HepG2 (cell line): ENCODE measurements around the gene RYK. TPM values are rescaled to one million over a fixed set of nuclear protein-coding genes. Genes with fewer than 3 reads are reported as not detected.
A peak's percentile ranks its signal among the peaks of the same experiment; 100 is the strongest.

Experiments
- ATAC-seq: fragments of 200-7000 bp; cut with Tn5 transposase; 3 replicates; pipeline ENCODE4 v1.9.1; 2020; ENCODE audit warnings: mild to moderate bottlenecking, moderate library complexity
- BruUV-seq: library from RNA; stranded (reverse); fragments of 400-500 nt; replicated peaks from 2 replicates; lab custom pipeline; 2021; lab: Mats Ljungman, UMichigan
- CTCF ChIA-PET: fragments of 300-600 bp; formaldehyde crosslinking; extraction: SDS; loops from one replicate; lab custom pipeline; 2021; ENCODE audit warnings: low total read pairs, inconsistent platforms, low intra/inter-chr PET ratio; lab: Yijun Ruan, JAX
- POLR2A ChIA-PET: fragments of 350-600 bp; sonication (Branson Sonifier 250); formaldehyde crosslinking; loops from one replicate; lab custom pipeline; 2020; ENCODE audit warnings: antibody characterized with exemption, inconsistent platforms; lab: Yijun Ruan, JAX
- DNase-seq: peaks from one replicate; pipeline ENCODE4 v3.0.0-alpha.2; 2015; ENCODE audit warnings: low spot score
- FAIRE-seq: peaks from 3 replicates; lab custom pipeline; 2011; peaks lifted over from hg19 to GRCh38; lab: Jason Lieb, UNC
- H2AFZ ChIP-seq: one replicate; pipeline ENCODE4 v1.6.1; 2011; ENCODE audit warnings: low read length, inconsistent platforms
- H3K27ac ChIP-seq: fragments of 300-600 bp; 3 replicates; pipeline ENCODE4 v1.8.0; 2011; ENCODE audit warnings: mixed run types, mild to moderate bottlenecking, mixed read lengths, low read length, inconsistent platforms; ENCODE audit not compliant: insufficient read depth; ENCODE audit errors: extremely low read length
- H3K27me3 ChIP-seq, 2 experiments: fragments of 200-600 bp in 1 of 2; 2 replicates in 1 of 2; 3 replicates in 1 of 2; pipeline versions ENCODE4 v1.6.0 to v1.8.0; 2011; ENCODE audit warnings: low read length in 2 of 2, mild to moderate bottlenecking in 2 of 2, moderate library complexity in 2 of 2, inconsistent platforms in 1 of 2; ENCODE audit not compliant: insufficient read depth in 2 of 2, control insufficient read depth in 1 of 2
- H3K36me3 ChIP-seq, 2 experiments: fragments of 200-600 bp in 1 of 2; replicated peaks in 1 of 2; 2 replicates in 1 of 2; 3 replicates in 1 of 2; pipeline versions ENCODE4 v1.5.1 to v1.8.0; 2011; ENCODE audit warnings: low read length in 2 of 2, inconsistent platforms in 1 of 2; ENCODE audit not compliant: insufficient read depth in 2 of 2, control insufficient read depth in 1 of 2
- H3K4me1 ChIP-seq: 2 replicates; pipeline ENCODE4 v1.5.1; 2012; ENCODE audit warnings: low read length, inconsistent platforms; ENCODE audit not compliant: insufficient read depth
- H3K4me2 ChIP-seq: 2 replicates; pipeline ENCODE4 v1.6.0; 2011; ENCODE audit warnings: low read depth, low read length, inconsistent platforms
- H3K4me3 ChIP-seq, 3 experiments: fragments of 200-600 bp in 1 of 3; sonication (generic), shearing (Covaris generic) in 1 of 3; replicated peaks in 1 of 3; 2 replicates each; pipeline ENCODE4 v1.5.1; 2011 to 2016; ENCODE audit warnings: low read length in 3 of 3, inconsistent platforms in 2 of 3, low read depth in 2 of 3, mild to moderate bottlenecking in 2 of 3, control low read depth in 1 of 3, mixed read lengths in 1 of 3; ENCODE audit not compliant: insufficient read depth in 1 of 3
- H3K79me2 ChIP-seq: one replicate; pipeline ENCODE4 v1.6.1; 2011; ENCODE audit warnings: low read length, inconsistent platforms; ENCODE audit not compliant: insufficient read depth
- H3K9ac ChIP-seq: 2 replicates; pipeline ENCODE4 v1.6.0; 2011; ENCODE audit warnings: mild to moderate bottlenecking, low read depth, low read length, inconsistent platforms; ENCODE audit not compliant: insufficient read depth
- H3K9me3 ChIP-seq: 2 replicates; pipeline ENCODE4 v1.5.1; 2012; ENCODE audit warnings: mild to moderate bottlenecking, low read length
- H4K20me1 ChIP-seq: 2 replicates; pipeline ENCODE4 v1.6.0; 2011; ENCODE audit warnings: inconsistent platforms, mild to moderate bottlenecking, low read length, moderate library complexity; ENCODE audit not compliant: insufficient read depth
- ATM ChIP-seq: fragments of 450-650 bp; IDR thresholded peaks from 2 replicates; pipeline ENCODE4 v1.7.1; 2017; ENCODE audit warnings: mild to moderate bottlenecking, borderline replicate concordance
- DNMT1 ChIP-seq: sonication (generic); formaldehyde crosslinking; IDR thresholded peaks from 2 replicates; pipeline ENCODE4 v1.5.1; 2020; ENCODE audit warnings: mild to moderate bottlenecking, missing genetic modification reagents
- GRHL1 ChIP-seq: sonication (generic); formaldehyde crosslinking; conservative IDR thresholded peaks from 2 replicates; pipeline ENCODE4 v1.8.0; 2022; ENCODE audit warnings: missing genetic modification reagents
- HNF4A ChIP-seq: sonication (generic); formaldehyde crosslinking; IDR thresholded peaks from 2 replicates; pipeline ENCODE4 v1.4.0; 2020; ENCODE audit warnings: missing genetic modification reagents
- HNF4G ChIP-seq, 2 experiments: sonication (generic) in 1 of 2; formaldehyde crosslinking in 1 of 2; IDR thresholded peaks; 2 replicates each; pipeline versions ENCODE4 v1.4.0 to v1.6.1; 2011 to 2020; ENCODE audit warnings: borderline replicate concordance in 2 of 2, low read depth in 2 of 2, mild to moderate bottlenecking in 2 of 2, low read length in 1 of 2, missing genetic modification reagents in 1 of 2, moderate library complexity in 1 of 2
- ISL2 ChIP-seq: sonication (generic); formaldehyde crosslinking; IDR thresholded peaks from 2 replicates; pipeline ENCODE4 v1.5.0; 2020; ENCODE audit warnings: missing genetic modification reagents
- KDM2A ChIP-seq: sonication (generic); formaldehyde crosslinking; IDR thresholded peaks from 2 replicates; pipeline ENCODE4 v1.4.0; 2020; ENCODE audit warnings: low read depth, missing genetic modification reagents, borderline replicate concordance
- MBNL3 ChIP-seq: fragments of 250-450 bp; sonication (Bioruptor Pico); conservative IDR thresholded peaks from 2 replicates; pipeline ENCODE4 v1.8.0; 2022; ENCODE audit warnings: mild to moderate bottlenecking, inconsistent platforms
- MEF2D ChIP-seq: sonication (generic); formaldehyde crosslinking; IDR thresholded peaks from 2 replicates; pipeline ENCODE4 v1.5.1; 2020; ENCODE audit warnings: mild to moderate bottlenecking, missing genetic modification reagents
- NCOA1 ChIP-seq: sonication (generic); formaldehyde crosslinking; IDR thresholded peaks from 2 replicates; pipeline ENCODE4 v1.9.0; 2021; ENCODE audit warnings: missing genetic modification reagents
- NCOR1 ChIP-seq: fragments of 200-600 bp; sonication (generic); IDR thresholded peaks from 2 replicates; pipeline ENCODE4 v1.7.0; 2017; ENCODE audit warnings: antibody characterized with exemption, low read length, borderline replicate concordance
- NFE2 ChIP-seq: sonication (generic); formaldehyde crosslinking; IDR thresholded peaks from 2 replicates; pipeline ENCODE4 v1.4.0; 2020; ENCODE audit warnings: missing genetic modification reagents
- NR2C2 ChIP-seq: sonication (generic); formaldehyde crosslinking; IDR thresholded peaks from 2 replicates; pipeline ENCODE4 v1.4.0; 2020; ENCODE audit warnings: missing genetic modification reagents, mild to moderate bottlenecking, moderate library complexity, borderline replicate concordance
- NR2F2 ChIP-seq: IDR thresholded peaks from 2 replicates; pipeline ENCODE4 v1.6.1; 2012; ENCODE audit warnings: low read depth, inconsistent platforms, borderline replicate concordance
- NR2F6 ChIP-seq, 2 experiments: IDR thresholded peaks; 2 replicates each; pipeline ENCODE4 v1.6.1; 2016; ENCODE audit warnings: antibody characterized with exemption in 1 of 2, mild to moderate bottlenecking in 1 of 2
- POGZ ChIP-seq: sonication (generic); formaldehyde crosslinking; IDR thresholded peaks from 2 replicates; pipeline ENCODE4 v1.4.0; 2020; ENCODE audit warnings: mild to moderate bottlenecking, missing genetic modification reagents
- RARA ChIP-seq: IDR thresholded peaks from 2 replicates; pipeline ENCODE4 v1.6.1; 2016; ENCODE audit warnings: missing genetic modification reagents, missing compliant biosample characterization
- RBM22 ChIP-seq: fragments of 200-400 bp; formaldehyde crosslinking; optimal IDR thresholded peaks from 2 replicates; pipeline ENCODE3; 2017; ENCODE audit warnings: mild to moderate bottlenecking, low read length, moderate library complexity
- SALL1 ChIP-seq: sonication (generic); formaldehyde crosslinking; IDR thresholded peaks from 2 replicates; pipeline ENCODE4 v1.8.0; 2022; ENCODE audit warnings: mild to moderate bottlenecking, missing genetic modification reagents
- YEATS2 ChIP-seq: sonication (generic); formaldehyde crosslinking; IDR thresholded peaks from 2 replicates; pipeline ENCODE4 v1.4.0; 2020; ENCODE audit warnings: missing genetic modification reagents, borderline replicate concordance
- ZFP62 ChIP-seq: sonication (generic); formaldehyde crosslinking; IDR thresholded peaks from 2 replicates; pipeline ENCODE4 v1.4.0; 2020; ENCODE audit warnings: missing genetic modification reagents
- ZKSCAN8 ChIP-seq: IDR thresholded peaks from 2 replicates; pipeline ENCODE4 v1.6.1; 2016; ENCODE audit warnings: borderline replicate concordance, missing genetic modification reagents, missing compliant biosample characterization
- ZNF317 ChIP-seq: sonication (generic); formaldehyde crosslinking; IDR thresholded peaks from 2 replicates; pipeline ENCODE4 v1.5.0; 2020; ENCODE audit warnings: mild to moderate bottlenecking, missing genetic modification reagents
- ZNF354B ChIP-seq: sonication (generic); formaldehyde crosslinking; IDR thresholded peaks from 2 replicates; pipeline ENCODE4 v1.8.0; 2022; ENCODE audit warnings: mild to moderate bottlenecking, missing genetic modification reagents
- ZNF441 ChIP-seq: sonication (generic); formaldehyde crosslinking; IDR thresholded peaks from 2 replicates; pipeline ENCODE4 v1.7.0; 2021; ENCODE audit warnings: missing genetic modification reagents, borderline replicate concordance
- ZNF510 ChIP-seq: sonication (generic); formaldehyde crosslinking; IDR thresholded peaks from 2 replicates; pipeline ENCODE4 v1.4.0; 2020; ENCODE audit warnings: low read depth, mild to moderate bottlenecking, missing genetic modification reagents
- WGBS: methylation state at CpG from one replicate; pipeline ENCODE4 v1.1.6; 2017; ENCODE audit warnings: low lambda C conversion rate; 5-methylcytosine and 5-hydroxymethylcytosine counted together
- in situ Hi-C: cut with HindIII; loops from 2 replicates; pipeline ENCODE4 v1.10.0; 2017; ENCODE audit warnings: low pct_unique_long_range_greater_than_20kb; ENCODE audit not compliant: extremely low pct_ligation_motif_present
- intact Hi-C: fragments of 100-400 bp; cut with micrococcal nuclease; formaldehyde crosslinking; loops from one replicate; pipeline ENCODE4 v1.10.0; 2022; ENCODE audit not compliant: unreplicated experiment
- polyA plus RNA-seq, 8 experiments: library from polyadenylated mRNA; depleted of rRNA in 3 of 8; stranded (reverse) in 7 of 8; unstranded in 1 of 8; fragments of >200 nt; fragmentation: Illumina TruSeq in 4 of 8; extraction: Trizol in 4 of 8; gene quantifications; 2 replicates each; pipeline versions ENCODE4 v1.2.1 to v1.2.3, GENCODE V29; 2011 to 2016; ENCODE audit warnings: low read depth in 4 of 8, missing spikeins in 1 of 8, mixed read lengths in 1 of 8; ENCODE audit not compliant: insufficient read depth in 1 of 8
- total RNA-seq, 5 experiments: library from RNA; depleted of rRNA; stranded (reverse); fragments of >200 nt; fragmentation: Illumina TruSeq; extraction: Trizol; gene quantifications; 2 replicates each; pipeline ENCODE4 v1.2.3, GENCODE V29; 2016; ENCODE audit warnings: low read depth in 1 of 5

RYK gene
- total and polyA plus RNA-seq, 2 of the 13 experiments (the other 11 are each of a cell fraction or from before 2014, with no cell fraction given) = 35.0 to 66.2 TPM

- ChIA-PET CTCF (no interaction called here), POLR2A (interaction anchor here (1.0 kb wide), 1 partner anchor 84 kb away, joined by 3 read pairs; no protein-coding TSS in a partner anchor)
- DNase-seq (peak; percentile 3), ATAC-seq (peak; percentile 64), FAIRE-seq (no peak)
- no peaks in the 10 kb centered on the region for H3K9me3 ChIP-seq
- intact Hi-C loops = no loop called here
- no TSS peak for BruUV-seq
- H3K27ac ChIP-seq = no peak overlapping the region
- no peaks in the 10 kb centered on the region for H3K79me2 ChIP-seq
- 88% methylated on average over 5 of the region's 6 CpGs for WGBS
- no peak overlapping the region for H3K4me2 ChIP-seq
- H3K9ac ChIP-seq = no peak overlapping the region
- H3K4me3 ChIP-seq = no peak overlapping the region
- in situ Hi-C loops = no loop called here
- no peak overlapping the region for H2AFZ ChIP-seq
- no peaks in the 10 kb centered on the region for H4K20me1 ChIP-seq
- H3K27me3 ChIP-seq = no peaks in the 10 kb centered on the region
- no peaks in the 10 kb centered on the region for H3K36me3 ChIP-seq
- H3K4me1 ChIP-seq = peaks cover 8% of the 10 kb centered on the region
- TF ChIP-seq ZNF317 (CRISPR knock-in tag) (0 out of 2 replicates have a peak, but pooled peaks have one; percentile 19), ATM (no peak), MBNL3 (CRISPR knock-in tag) (no peak), ZNF354B (no peak), GRHL1 (CRISPR knock-in tag) (no peak), DNMT1 (CRISPR knock-in tag) (no peak), ZNF441 (CRISPR knock-in tag) (no peak), NR2F2 (peak; percentile 55; the same call in 1 of the 2 replicates), RBM22 (peak; percentile 63), NCOR1 (no peak), MEF2D (CRISPR knock-in tag) (no peak), KDM2A (CRISPR knock-in tag) (no peak), YEATS2 (CRISPR knock-in tag) (no peak), ZNF510 (CRISPR knock-in tag) (no peak), ZKSCAN8 (CRISPR knock-in tag) (no peak), NR2C2 (peak; percentile 44; the same call in 1 of the 2 replicates), POGZ (CRISPR knock-in tag) (peak; percentile 63), HNF4G (IDR thresholded peaks at IDR 0.05; ENCODE audit: borderline replicate concordance, low read depth, low read length) (0 out of 2 replicates have a peak, but pooled peaks have one; percentile 29), HNF4G (CRISPR knock-in tag; IDR thresholded peaks at IDR 0.05; ENCODE audit: borderline replicate concordance, low read depth) (no peak), NFE2 (CRISPR knock-in tag) (no peak), SALL1 (CRISPR knock-in tag) (peak; percentile 50; the same call in 1 of the 2 replicates), NCOA1 (no peak), NR2F6 (IDR thresholded peaks at IDR 0.05) (peak; percentile 77), NR2F6 (CRISPR knock-in tag; IDR thresholded peaks at IDR 0.05) (peak; percentile 75), ISL2 (no peak), HNF4A (CRISPR knock-in tag) (peak; percentile 67), ZFP62 (CRISPR knock-in tag) (no peak), RARA (CRISPR knock-in tag) (peak; percentile 55)
Measured at GRCh38 chr3:134143828-134144401, 106.7 kb downstream of the RYK start.
